SIG-M5 treated with dmso at 0.1 percent for 504 hours (cell line): ENCODE measurements around the gene GNAS-AS1.

Source experiments
- DNase-seq: peaks from one replicate; lab custom pipeline; 2025; ENCODE audit not compliant: unreplicated experiment; lab: John Stamatoyannopoulos, UW

Gene GNAS-AS1

GRCh38 chr20:58787211-58788005 is 63.3 kb downstream of the GNAS-AS1 start:
- DNase-seq: no peak

DNA sequence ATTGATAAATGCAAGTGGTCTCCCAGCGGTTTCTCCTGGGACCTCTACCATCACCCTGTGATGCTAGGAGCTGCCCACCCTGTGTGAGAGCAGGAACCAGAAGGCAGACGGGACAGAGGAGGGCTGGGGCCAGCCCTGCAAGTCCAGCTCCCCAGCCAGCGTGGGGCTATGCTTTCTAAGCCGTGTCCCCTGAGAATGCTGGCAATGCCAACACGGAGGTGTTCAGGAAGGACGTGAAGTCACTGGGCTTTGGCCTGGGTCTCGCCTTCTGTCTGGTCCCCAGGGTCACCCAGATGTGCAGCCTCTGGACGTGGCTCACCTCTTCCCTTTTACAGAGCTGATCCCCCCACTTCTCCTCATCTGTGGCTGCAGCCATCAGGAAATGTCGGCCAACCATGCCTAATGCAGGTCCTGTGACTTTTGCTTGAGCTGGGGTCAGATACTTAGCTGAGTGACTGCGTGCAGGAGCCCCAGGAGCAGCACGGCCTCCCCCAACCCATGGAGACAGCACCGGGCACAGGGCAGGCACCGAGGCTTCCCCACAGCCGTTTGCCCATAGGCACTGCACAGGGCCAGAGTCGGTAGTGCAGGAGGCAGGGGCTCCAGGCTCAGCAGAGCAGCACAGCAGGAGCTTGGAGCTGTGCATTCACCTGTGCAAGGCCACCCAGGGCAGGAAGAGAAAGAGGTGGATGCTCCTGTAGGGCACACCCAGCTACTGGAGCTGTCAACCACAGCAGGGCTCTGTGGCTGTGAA is 66.2 kb downstream of the GNAS-AS1 start:
- DNase-seq: no peak

- DNase-seq: no peak
These were observed 67.1 kb downstream of the GNAS-AS1 start for GRCh38 chr20:58783511-58784011.

DNA sequence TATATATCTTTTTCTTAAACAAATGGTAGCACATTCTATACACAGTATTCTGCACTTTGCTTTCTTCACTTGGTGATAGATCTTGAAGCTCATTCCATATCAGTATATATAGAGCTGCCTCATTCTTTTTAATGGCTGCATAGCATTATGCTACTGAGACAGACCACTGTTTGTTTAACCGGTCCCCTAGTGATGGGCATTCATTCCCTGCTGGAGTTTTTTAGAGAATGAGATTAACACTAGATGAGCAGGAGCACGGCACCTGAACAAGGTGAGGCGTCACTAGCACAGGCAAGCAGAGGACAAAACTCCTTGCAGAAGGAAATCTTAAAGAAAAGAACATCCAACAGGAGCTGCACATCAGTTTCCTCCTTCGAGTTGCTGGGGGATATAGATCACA is 69.6 kb downstream of the GNAS-AS1 start:
- DNase-seq: no peak

GRCh38 chr20:58778760-58779159 is 71.9 kb downstream of the GNAS-AS1 start:
- no peak for DNase-seq

DNA sequence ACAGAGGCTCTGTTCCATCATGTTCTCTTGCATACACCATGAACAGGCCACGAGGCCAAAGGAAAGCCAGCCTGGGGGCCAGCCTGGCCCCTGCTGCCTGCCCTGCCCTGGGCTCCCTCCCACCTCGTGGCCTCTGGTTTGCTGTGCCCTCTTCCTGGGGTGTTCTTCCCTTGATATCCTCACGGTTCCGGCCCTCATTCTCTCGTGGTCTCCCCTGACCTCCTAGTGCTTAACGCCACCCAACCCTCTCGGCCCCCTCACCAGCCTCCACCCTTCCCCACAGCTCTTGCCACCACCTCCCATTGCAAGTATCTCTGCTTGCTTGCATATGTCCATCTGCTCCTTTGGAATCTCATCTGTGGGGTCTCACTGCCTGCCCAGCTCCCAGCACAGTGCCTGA is 73.0 kb downstream of the GNAS-AS1 start:
- no peak for DNase-seq

DNA sequence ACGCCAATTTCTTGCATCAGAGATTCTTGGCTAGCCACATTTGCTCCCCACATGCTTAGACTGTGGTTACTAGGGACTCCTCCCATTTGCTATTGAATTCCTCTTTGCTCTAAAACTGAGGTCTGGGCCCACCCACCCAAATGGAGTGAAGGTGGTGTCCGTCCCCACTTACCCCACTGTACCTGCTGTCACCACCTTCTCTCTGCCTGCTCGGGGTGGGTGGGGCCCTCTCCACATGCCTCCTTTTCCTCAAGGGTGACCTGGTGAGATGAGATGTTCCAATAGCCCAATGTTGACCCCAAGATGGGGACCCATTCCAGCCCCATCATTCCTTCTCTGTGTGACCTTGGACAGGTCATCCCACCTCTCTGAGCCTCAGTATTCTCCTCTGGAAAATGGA is 74.6 kb downstream of the GNAS-AS1 start:
- no peak for DNase-seq

DNA sequence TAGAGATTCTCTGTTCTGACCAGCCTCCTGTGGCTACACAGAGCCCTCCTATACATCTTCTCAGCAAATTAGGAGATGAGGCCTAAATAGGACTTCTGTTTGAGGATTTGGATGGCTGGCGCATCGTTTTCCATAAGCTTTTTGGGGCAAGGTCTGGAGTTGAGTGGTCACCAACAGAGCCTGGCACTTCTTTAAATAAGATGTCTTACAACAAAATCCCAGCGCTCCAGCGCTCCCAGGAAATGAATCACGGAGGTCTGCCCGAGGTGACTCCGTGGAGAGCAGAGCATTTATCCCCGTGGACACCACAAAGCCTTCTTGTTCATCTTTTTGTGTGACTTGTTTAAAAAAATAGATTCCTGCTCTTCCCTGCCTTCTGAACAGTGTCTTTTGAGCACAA is 75.3 kb downstream of the GNAS-AS1 start:
- no peak for DNase-seq

DNA sequence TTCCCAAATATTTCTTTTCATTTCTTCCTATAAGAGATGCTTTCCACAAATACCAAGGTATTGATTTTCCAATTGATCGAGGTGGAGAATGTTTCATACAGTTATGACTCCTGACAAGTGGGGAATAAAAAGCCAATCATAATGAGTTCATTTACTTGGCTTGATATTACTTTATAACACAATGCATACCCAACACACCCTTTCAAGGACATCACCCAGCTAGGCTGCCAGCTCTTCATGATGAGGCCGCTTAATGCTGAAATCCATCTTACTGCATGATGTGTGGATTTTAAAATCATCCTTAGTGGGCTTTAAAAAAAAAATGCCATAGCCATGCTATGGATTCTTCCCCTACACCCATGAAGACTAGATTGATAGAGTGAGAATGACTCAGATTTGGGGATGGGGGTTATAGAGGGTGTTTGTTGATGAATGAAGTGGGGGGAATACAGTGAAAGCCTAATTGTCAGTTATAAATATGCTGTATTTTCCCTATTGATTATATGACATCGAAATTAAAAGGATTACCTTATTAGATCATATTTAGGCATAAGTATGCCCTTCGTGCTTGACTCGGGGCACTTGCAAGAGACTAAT is 75.9 kb downstream of the GNAS-AS1 start:
- DNase-seq: no peak

- DNase-seq: no peak
These were observed 76.5 kb downstream of the GNAS-AS1 start for GRCh38 chr20:58774214-58774613.

GRCh38 chr20:58772786-58773185 is 77.9 kb downstream of the GNAS-AS1 start:
- no peak for DNase-seq
